ENCODE results near the gene IGFALS.
A peak's percentile ranks its signal among the peaks of the same experiment; 100 is the strongest.

Gene IGFALS

DNA sequence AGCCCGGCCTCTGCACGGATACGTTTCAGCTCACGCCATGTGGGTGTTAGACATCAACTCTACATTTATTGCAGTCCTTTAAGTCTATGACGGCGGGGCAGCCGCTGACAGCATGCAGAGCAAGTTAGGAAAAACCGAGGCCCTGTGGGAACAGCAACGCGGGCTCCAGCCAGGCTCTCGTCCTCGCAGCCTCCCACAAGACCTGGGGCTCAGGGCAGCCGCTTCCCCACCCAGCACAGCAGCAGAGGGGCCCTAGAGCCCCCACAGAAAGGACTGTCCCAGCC is 16.9 kb downstream of the IGFALS start:
- no peak for DNase-seq (ENCODE audit: low spot score)

GRCh38 chr16:1775846-1776671 is 17.4 kb downstream of the IGFALS start:
- no peak for DNase-seq (ENCODE audit: low spot score)

DNA sequence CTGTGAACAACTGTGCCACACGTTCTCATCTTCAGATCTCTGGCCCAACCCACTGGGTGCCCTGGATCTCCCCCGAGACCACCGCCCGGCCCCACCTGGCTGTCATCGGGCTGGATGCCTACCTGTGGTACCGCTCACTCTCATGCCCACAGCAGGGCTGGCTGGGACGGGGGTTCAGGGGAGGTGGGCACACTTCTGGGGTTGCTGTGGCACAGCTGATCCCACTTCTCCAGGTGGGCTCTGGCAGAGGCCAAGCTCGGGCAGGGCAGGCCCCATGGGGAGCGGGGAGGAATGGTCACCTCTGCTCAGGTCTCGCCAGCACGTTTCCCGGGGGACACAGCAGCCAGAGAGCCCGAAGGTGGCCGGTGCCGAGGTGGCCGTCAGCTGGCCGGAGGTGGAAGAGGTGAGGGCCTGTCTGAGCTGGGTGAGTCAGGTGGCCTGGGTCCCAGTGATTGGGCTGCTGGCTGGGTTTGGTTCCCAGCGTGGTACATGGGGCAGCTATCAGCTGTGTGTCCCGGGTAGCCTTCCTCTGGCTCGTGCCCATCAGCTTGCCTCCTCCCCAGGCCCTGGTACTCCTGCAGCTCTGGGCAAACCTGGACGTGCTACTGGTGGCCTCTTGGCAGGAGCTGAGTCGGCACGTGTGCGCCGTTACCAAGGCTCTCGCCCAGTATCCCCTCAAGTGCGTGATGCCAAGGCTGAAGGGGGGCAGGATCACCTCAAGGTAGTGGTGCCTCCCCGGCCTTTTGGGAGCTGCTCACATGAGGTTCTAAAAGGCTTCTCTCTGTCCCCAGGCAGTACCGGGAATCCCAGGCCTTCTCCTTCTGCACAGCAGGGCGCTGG is 18.3 kb downstream of the IGFALS start:
- DNase-seq (ENCODE audit: low spot score): no peak

- no peak for DNase-seq (ENCODE audit: low spot score)
Observed at GRCh38 chr16:1774448-1774780, 19.1 kb downstream of the IGFALS start.

- DNase-seq (ENCODE audit: low spot score): no peak
Observed at GRCh38 chr16:1773703-1774447, 19.6 kb downstream of the IGFALS start.

DNA sequence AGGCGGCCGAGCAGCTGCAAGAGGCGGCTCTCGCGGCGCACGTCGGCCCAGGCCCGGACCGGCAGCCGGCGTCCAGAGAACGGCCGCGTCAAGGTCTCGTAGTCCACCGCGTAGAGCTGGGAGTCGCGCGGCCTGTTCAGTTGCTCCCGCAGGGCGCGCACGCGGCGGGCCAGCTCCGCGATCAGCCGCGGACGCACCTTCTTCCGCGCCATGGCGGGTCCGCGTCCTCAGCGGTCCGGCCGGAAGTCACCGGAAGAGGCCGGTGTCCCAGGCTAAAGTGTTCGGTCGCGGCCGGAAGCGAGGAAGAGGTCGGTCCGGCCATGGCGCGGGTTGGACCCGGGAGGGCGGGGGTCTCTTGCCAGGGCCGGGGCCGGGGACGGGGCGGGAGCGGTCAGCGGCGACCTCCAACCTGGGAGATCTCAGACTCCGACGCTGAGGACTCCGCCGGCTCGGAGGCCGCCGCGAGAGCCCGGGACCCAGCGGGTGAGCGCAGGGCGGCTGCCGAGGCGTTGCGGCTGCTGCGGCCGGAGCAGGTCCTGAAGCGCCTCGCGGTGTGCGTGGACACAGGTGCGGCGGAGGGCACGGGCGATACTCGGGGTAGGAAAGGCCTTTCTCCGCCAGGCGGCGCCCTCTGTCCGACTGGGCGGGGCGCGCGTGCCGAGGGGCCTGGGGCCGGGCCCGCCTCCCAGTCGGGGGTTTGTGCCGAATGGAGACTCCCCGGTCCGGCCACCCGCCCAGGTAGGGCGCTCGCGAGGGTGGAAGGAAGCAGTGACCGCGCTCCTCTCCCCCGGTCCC is 20.4 kb downstream of the IGFALS start, which contains the start of gene MRPS34:
Gene MRPS34 (minus strand): TSS at position 227 of the 795 bp plus-strand sequence. CDS start 15 bp downstream, at position 212.
- peak; percentile 80 for DNase-seq (ENCODE audit: low spot score)

DNA sequence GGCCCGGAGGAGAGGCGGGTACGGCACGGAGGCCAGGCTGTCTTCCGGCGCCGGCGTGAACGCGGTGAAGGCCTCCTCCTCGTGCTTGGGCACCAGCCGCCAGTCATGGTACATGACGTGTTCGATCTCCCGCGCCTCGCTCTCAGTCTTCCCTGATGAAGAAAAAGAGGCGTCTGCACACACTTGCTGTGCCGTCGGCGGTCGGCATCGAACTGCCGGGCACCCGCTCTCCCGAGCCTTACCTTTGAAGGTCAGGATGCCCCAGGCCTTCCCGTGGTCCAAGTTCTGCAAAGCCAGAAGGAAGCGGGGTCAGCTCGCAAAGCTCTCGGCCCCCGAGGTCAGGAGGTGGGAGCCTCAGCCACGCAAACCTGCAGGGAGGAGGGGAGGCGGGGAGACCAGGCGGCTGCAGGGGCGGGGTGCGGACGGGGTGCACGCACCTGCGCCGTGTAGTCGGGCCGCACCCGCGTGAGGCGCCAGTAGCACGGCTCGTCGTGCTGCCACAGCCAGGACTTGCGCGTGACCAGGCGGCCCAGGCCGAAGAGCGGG is 21.1 kb downstream of the IGFALS start, which contains the start of gene EME2:
Gene EME2 (plus strand): TSS at position 449 of the 546 bp plus-strand sequence. CDS start 418 bp downstream, outside the sequence.
- DNase-seq (ENCODE audit: low spot score): peak; percentile 33

- peak; percentile 44 for DNase-seq (ENCODE audit: low spot score)
Observed at GRCh38 chr16:1771864-1772361, 21.6 kb downstream of the IGFALS start.

- DNase-seq (ENCODE audit: low spot score): peak; percentile 49
Observed at GRCh38 chr16:1771188-1771863, 22.2 kb downstream of the IGFALS start, which contains the start of gene NME3. NME3 (minus strand) TSS chr16:1771543; CDS start chr16:1771534, 9 bp downstream.

- peak; percentile 52 for DNase-seq (ENCODE audit: low spot score)
Observed at GRCh38 chr16:1770328-1771187, 22.9 kb downstream of the IGFALS start.

DNA sequence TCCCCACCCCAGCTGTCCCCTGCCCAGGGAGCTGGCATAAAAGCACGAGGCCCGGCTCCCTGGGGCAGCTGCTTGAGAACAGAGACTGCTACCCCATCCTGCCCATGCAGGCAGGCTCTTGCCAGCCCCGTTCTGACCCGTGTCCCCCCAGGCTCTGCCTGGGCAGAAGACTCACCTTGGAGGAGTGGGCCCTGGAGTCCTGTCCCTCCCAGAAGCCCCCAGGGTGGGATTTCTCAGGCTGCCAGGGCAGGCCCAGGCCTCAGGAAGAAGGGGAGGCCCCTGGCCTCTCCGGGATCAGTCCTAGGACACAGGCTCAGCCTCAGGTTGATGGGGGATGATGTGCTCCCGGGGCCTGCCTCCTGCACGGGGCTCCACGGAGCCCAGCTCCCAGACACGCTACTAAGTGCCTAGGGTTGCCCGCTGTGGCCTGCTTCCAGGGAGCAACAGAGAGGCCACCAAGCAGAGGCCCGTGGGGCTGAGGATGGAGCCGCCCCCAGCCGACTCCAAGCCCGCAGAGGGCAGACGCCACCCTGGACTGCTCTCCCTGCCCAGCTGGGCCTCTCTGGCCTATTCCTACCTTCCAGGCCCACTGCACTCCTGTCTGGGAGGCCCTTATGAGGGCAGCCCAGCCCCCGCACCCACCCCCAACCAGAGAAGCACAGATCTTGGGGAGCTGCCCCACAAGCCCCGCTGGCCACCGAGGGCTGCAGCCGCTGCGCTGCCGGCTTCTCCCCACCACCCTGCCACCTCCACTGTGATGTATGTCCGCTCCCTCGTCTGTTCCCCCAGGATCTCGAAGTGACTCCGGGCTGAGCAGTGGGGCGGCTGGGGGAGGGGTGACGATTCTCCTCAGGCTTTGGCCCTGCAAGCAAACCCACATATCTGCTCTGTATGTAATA is 23.9 kb downstream of the IGFALS start:
- DNase-seq (ENCODE audit: low spot score): no peak

DNA sequence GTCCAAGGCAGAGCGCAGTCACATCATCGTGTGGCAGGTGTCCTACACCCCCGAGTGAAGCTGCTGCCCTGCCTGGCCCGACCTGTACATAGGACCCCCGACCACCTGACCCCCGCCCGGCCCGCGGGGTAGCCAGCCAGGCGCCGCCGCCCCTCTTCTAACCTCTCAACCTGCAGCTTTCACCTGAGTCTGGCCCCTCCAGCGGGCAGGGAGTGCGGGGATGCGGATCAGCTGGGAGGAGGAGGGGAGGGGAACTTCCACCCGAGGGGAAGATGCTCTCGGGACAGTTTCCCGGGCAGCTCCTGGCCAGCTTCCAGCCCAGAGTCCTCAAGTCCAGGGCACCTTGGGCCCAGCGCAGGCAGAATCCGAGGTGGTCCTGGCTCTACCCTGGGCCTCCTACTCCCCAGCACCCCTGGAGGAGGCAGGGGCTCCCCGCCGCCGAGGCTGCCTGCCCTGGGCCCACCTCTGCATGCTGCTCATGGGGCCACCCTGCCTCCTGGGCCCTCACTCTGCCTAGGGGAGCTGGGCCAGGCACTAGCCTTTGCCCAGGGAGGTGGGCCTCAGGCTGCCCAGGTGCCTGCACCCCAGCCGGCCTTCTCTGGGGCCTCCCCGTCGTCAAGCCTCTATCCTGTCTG is 24.6 kb downstream of the IGFALS start:
- no peak for DNase-seq (ENCODE audit: low spot score)

DNA sequence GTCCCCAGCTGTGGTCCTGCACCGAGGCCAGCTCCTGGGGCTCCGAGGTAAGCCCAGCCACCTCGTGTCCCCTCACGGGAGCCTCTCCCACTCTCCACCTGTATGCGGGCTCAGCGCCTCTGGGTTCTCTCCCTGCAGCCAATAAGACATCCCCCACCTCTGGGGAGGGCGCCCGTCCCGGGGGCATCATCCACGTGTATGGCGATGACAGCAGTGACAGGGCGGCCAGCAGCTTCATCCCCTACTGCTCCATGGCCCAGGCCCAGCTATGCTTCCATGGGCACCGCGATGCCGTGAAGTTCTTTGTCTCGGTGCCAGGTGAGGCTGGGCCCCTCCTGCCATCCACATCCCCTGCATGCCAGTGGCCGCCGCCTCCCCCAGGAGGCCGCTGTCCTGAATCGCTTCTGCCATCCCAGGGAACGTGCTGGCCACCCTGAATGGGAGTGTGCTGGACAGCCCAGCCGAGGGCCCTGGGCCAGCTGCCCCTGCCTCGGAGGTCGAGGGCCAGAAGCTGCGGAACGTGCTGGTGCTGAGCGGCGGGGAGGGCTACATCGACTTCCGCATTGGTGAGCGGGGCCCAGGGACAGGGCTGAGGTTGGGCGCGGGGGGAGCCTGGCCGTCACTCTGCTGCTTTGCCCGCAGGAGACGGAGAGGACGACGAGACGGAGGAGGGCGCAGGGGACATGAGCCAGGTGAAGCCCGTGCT is 25.3 kb downstream of the IGFALS start:
- no peak for DNase-seq (ENCODE audit: low spot score)

GRCh38 chr16:1767116-1767994 is 26.1 kb downstream of the IGFALS start:
- no peak for DNase-seq (ENCODE audit: low spot score)

- DNase-seq (ENCODE audit: low spot score): no peak
Observed at GRCh38 chr16:1766701-1767100, 26.8 kb downstream of the IGFALS start.

DNA sequence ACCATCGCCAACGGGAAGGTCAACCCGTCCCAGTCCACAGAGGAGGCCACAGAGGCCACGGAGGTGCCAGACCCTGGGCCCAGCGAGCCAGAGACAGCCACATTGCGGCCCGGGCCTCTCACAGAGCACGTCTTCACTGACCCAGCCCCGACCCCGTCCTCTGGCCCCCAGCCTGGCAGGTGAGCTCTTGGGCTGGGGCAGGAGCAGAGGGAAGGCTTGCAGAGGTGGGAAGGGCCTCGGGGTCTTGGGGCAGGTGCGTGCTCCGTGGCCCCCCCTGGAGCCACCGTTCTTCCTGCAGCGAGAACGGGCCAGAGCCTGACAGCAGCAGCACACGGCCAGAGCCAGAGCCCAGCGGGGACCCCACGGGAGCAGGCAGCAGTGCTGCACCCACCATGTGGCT is 27.3 kb downstream of the IGFALS start:
- no peak for DNase-seq (ENCODE audit: low spot score)

Data from SW480 (cell line).